GOT3 (cell line): Measurements from ENCODE around the gene GUCY2F.

ENCODE experiments used
- DNase-seq: peaks from one replicate; lab custom pipeline; 2025; ENCODE audit warnings: mixed read lengths; lab: John Stamatoyannopoulos, UW

Gene GUCY2F

DNA sequence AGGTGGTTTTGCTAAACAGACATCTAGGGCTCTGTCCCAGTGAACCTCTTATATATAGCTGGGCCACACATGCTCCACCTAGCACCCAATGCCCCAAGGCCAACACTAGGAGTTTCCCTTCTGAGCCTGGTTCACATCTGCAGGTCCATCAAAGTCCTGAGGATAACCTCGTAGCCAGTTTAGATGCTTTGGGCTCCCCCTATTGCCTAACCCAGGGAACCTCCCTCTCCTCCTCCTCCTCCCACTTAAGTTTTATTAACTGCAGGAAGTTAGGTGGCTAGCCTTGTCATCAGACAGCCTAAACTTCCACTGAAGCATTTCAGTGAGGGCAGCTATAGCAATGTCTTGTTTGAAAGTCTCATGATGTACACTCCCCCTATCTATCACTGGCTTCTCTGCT, 88.0 kb downstream of the GUCY2F start:
- no peak for DNase-seq

DNA sequence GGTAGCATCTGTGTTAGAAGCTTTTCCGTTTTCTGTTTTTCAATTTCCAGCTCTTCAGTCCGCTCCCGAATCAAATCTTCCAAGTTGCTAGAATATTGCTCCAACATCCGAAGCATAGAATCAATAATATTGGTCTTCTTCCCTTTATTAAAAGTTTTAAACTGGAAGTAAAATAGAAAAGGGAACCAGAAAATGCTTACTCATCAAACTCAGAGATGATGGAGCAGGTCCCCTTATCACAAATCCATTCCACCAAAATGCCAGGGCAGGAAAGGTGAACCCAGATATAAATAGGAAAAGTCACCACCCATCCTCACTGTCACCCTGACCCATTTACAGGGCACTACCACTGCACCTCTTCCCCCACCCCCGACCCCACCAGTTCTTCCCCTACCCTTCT, 89.0 kb downstream of the GUCY2F start:
- no peak for DNase-seq

DNA sequence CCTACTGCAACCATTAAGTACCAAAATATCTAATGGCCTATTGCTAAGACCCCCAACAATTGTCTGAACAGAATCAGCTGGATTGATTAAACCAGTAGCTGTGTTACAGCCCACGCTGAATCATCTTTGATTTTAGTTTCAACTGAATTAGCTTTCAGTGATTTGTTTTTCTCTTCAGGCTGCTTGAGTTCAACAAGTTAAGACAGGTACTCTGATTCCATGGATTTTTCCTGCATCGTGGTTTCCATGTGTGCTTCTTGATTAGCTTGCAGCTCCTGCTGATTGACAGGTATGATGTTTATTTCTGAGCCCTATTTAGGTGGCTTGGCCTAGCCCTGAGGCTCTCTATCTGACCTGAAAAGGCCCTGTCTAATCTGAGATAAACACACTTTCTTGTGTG, 91.3 kb downstream of the GUCY2F start:
- DNase-seq: no peak

DNA sequence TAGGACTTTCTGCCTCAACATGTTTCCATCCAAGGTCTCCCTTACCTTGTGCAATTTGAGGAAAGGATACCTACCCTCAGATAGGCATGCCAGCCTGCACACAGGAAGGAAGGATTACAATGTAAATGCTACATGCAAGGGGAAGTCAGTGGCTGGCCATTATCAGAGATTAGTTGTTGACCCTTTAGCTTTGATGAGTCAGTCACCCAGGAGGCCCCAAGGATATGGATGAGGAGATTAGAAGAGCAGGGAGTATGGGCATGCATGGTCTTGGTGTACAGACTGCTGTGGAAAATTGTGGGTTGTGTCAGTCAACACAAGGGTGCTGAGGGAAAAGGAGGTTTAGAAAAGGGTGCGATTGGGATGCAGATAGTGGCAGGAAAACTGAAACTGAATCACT, 92.0 kb downstream of the GUCY2F start:
- no peak for DNase-seq

DNA sequence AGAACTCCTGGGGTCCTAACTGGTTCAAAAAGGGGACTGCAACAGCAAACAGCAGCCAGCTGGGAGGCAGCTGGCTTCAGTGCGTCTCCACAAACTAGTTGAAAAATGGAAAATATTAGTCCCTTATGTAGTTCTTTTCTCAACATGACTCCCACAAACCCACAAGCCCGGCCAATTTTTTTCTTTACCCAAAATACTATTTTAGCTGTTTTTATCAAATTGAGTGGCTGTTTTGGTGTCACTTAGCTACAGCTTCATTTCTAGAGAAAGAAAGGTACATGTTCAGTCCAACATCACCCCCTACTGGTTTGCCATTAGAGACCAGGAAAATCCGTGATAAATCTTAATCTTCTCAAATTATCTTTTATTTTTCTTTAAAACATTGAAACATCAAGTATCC, 97.2 kb downstream of the GUCY2F start:
- DNase-seq: no peak

DNA sequence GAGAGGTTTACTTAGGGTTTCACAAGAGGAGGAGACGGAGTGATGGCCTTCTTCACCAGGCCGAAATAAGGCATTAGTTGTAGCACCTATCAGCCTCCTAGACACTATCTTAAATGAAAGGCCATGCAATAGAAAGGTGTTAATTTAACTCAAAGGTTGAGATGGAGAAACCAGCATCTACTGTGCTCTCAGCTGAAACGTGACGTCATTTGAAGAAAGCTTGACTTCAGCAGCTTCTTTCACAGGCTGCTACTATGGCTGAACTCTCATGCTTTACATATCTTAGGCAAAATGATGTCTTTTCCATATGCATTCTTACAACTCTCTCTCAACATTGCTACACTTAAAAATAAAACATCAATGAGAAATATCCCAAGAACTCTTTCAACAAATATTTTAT, 99.6 kb downstream of the GUCY2F start:
- DNase-seq: no peak

DNA sequence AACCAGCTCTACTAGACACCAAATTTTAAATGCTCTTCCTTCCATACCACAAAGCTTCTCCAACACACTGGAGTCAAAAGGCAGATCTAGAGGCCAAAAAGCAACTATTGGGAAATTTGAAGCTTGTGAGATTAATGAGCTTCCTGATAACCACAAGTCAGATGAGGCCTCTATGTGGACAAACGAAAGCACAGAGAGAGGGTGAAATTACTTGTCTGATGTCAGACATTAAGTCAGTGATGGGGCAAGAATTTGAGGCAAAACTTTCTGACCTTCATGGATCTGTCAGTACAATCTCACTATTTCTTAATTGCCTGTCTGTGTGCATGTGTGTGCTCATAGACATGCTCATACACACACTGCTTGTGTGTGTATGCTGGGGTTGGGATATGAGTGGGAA, 103.6 kb downstream of the GUCY2F start:
- no peak for DNase-seq

DNA sequence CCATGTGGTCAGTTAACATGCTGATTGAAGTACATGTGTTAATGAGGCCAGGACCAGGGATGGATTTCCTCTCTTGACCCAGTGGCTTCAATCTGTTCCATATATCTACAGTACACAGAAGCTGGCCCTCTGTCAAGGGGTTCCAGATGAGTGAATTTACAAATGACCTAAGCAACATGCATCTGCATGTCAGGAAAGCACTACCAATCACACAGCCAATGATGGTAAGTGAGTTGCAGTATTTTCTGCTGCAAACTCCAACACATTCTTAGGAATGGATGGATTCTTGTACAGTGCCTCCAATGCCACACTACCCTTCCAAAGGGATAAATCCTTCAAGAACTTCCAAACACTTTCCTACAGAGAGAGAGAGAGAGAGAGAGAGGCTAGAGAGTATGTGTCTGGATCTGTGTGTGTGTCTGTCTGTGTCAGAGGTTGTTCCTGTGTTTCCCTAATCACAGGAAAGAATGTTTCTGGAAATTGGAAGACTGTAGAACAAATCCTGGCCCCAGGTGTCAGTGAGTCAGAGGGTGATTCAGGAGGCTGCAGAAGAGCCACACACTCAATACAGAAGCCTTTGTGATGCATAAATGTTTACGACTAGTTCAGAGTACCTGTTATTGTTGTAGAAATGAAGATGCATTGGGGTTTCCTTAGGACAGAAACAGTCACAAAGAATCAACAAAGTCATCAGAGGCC, 107.5 kb downstream of the GUCY2F start:
- DNase-seq: no peak

DNA sequence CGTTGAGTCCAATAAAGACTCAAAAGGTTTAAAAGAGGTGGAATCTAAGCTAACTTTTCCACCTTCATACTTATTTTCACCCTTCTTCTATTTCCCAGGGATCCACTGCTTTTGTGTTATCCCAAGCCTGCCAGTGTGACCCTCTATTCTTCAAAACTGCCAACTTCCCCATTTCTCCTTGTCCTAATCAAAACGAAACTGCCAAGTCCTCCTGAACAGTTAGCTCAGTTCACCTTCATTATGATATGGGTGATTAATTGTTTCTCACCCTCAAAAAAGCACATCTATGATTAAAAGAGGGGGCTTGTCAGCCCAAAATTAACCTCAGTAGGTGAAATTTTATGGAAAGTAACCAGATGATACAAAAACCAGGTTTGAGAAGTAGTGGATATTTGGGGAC, 108.4 kb downstream of the GUCY2F start:
- DNase-seq: no peak

DNA sequence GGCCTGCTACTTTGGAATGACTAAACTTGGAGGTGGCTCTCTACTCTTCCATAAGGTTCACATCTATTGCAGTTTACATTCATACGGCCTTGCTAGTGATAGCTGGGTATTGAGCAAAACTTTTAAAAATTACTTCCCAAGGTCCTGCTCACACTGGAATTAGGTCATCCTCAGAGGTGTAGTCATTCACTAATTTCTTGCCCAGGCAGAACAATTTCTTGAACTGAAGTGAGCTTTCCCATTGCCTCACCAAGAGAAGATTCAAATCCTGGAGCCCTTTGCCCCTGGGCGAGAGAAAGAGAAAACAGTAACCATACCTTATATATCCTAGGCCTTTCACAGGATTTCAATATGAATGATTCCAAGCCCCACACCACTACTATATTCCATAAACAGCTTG, 109.2 kb downstream of the GUCY2F start:
- no peak for DNase-seq

DNA sequence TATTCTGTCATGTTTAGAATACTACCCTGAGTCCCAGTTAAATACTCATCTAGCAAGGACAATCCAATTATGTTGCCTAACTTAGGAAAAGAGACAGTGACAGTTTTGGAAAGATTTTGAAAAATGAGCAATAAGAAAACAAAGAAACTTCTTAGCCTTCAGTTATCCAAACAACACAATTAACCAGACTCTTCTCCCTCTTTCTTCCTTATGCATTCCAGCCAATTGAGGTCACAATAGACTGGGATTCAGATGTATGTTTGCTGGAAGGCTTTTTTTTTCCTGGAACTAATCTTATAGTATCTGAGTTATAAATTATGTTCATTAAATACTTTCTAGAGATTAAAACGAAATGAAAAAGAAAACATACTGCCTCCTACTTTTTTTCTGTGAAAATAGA, 109.6 kb downstream of the GUCY2F start:
- no peak for DNase-seq

DNA sequence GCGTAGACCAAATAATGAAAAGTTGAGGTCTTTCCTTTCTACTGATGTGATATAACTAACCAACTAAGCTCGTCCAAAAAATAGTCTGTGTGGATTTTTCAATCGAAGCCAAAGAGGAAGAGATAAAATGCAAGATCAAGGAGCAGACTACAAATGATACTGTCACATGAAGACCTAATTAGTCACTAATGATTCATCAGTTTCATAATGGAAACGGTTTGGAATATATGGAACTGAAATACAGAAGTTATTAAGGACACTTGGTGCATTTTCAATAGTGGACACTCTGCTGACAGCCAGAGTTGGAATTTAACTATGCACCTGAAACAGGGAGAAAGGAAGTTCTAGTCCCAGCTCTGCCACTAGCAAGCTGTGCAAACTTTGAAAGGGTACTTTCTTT, 119.8 kb downstream of the GUCY2F start:
- DNase-seq: no peak

DNA sequence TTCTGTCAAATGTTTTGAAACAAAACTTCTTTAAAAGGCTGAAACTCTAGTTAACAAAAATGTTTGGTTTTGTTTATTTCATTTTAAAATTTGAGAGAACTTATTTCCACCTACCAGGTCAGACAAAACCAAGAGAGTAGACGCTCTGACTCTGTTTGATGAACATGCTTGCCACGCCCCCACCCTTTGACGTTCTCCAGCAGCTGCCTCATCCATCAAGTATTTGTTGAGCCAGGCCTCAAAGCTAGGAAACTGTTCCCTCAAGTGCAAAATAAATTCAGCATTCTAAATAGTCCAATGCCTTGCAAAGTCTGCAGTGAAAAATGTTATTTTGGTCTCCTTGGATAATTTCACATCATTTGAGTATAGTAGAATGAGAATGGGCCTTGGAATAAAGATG, 121.6 kb downstream of the GUCY2F start:
- no peak for DNase-seq

DNA sequence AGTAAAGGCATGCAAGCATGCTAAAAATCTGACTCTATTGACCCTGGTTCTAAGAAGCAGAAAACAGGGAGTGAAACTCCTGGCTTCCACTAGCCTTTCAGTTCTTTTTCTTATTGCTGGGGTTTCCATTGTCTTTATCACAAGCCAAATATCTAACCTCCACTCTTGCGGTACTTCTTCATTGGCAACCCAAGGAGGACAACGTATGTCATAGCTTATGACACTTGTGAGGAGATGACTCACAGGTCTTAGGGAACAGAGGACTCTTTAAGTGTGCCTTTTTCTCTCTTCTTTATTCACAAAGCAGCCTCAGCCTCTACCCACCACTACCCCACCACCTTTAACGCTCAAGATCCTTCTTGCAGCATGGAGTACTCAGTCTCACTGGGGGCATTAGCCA, 124.2 kb downstream of the GUCY2F start:
- no peak for DNase-seq

DNA sequence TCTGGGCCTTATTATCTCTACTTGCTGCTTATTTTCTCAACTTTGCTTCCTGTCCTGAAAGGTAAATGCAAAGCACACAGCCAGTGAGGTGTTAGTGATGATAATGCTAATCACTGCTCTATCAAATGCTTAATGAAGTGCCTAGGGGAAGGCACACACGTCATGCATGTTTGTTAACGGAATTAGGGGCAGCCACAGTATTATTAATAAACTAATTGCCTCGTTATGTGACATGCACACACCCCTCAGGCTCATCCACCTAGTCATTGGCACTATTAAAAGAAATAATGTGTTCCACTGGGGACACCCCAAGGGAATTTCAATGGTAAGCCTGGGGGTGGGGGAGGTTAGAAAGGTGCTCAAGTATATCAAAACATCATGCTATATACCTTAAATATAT, 125.2 kb downstream of the GUCY2F start:
- DNase-seq: no peak

DNA sequence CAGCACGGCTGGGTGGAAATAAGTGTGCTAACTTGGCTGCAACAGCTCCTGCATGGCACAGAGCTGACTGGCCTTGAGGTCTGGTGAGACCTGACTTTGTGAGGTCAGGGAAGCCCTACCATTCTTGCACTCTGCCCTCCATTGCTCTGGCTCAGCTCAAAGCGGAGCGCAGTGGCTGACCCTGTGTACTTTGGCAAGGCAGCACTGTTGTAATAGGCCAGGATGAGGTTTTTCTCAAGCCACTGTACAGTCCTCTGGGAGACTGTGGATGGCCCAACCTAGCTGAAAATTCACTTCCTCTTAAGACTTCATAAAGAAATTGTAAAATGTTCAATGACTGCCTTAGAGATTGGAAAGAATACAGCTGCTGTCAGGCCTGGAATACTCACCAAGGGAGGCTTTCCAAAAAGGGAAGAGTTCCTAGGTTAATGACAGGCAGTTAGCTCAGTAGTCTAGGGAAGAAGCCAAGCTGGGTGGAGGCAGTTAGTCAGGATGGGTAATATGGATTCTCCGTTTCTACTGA, 129.8 kb downstream of the GUCY2F start:
- DNase-seq: no peak

DNA sequence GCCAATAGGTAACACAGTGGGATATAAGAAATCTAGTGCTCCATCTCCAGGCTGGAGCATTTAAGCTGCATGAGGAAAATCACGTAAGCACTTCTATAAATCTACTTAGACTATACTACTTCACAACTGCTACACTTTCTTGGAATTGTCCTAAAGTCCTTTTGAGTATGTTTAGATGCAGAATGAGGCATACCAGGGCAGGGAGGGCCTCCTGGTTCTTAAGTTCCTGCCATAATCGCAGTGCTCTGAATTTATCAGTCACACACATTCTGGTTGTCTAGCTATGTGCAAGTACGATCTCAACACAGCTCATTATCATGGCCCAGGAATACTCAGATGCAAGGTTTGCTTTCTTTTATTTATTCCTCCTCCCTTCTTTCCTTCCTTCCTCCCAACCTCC, 130.3 kb downstream of the GUCY2F start:
- no peak for DNase-seq

DNA sequence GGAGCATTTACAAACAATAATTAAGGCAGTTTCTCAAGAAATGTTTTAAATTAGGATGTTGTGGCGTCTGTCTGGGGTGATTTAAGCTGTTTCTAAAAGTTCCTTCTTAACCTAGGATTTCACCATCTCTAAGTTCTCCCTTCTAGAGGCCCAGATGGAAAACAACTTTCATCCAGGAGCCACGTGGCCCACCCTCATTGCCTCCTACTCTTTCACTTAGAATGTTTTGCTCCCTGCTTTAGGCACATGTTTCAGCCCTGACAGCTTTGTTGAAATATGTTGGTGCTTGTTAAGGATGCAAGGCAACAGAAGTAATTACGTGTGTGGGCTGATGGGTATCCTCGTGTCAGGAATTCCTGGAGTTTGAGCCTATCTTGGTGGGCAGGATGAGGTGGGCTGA, 131.3 kb downstream of the GUCY2F start:
- DNase-seq: no peak

DNA sequence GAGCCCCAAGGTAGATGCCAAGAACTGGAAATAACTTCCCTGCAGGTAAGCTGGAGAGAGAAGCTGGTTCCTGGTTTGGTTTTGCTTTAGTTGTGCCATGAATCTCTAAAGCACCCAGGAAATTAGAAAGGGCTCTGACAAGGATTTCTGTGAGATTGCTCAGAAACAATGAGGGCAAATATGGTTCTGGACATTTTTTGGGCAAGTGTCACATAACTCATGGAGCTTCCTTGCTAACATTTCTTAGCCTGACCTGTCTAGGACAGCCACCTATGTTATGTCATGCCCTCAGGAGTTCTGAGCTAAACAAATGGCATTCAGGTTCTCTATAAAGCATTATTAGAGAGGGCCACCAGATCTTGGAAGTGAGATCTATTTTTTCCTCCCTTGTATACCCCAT, 131.8 kb downstream of the GUCY2F start:
- DNase-seq: no peak

DNA sequence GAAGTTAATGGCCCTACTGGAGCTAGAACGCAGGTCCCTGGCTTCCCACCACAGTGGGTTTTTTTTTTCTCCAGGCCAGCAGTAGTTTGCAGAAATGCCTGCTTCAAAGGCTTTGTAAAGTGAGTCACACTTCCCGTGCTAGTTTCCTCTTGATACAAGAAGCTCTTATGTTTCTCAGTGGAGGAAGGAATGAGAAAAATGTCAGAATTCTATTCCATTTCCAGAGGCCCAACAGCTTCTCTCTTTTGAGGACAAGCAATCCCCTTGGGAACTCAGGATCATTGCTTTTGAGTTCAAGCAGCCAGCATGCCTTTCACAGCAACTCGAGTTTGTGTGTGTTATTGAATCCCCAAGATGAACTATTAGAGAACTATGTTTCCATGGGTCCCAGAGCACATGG, 134.3 kb downstream of the GUCY2F start:
- no peak for DNase-seq

DNA sequence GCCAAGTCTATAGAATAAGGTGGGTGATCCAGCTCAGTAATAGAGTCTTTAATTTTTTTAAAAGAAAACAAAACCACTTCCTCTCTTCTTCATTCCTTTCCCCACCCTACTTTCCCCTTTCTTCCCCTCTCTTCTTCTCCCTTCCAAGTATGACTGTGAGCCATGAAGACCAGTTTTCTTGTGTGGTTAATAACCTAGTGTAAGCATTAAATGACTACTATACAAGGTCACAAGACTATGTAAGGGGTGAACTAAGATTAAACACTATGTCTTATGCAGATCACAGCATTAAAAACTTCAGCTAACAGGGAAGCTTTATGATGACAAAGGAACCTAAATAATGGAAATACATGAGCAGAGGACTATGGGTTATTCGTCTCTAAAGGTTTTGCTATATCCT, 135.4 kb downstream of the GUCY2F start:
- DNase-seq: no peak

DNA sequence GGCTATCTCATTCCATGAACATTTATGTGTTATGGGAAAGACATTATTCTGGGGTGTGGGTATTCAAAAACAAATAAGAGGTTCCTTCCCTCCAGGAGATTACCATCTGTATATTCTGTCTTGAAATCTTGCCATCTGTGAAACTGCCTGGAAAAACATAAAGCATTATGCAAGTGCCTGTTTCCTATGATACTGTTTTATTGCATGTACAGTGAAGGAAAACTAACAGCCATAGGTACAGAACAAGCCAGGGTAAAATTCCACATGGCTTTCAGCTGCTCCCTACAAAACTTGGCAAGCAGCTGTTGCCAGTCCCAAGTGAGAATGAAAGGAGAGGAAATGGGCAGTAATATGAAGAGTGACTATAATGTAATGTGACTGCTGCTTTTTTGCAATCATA, 136.0 kb downstream of the GUCY2F start:
- no peak for DNase-seq

DNA sequence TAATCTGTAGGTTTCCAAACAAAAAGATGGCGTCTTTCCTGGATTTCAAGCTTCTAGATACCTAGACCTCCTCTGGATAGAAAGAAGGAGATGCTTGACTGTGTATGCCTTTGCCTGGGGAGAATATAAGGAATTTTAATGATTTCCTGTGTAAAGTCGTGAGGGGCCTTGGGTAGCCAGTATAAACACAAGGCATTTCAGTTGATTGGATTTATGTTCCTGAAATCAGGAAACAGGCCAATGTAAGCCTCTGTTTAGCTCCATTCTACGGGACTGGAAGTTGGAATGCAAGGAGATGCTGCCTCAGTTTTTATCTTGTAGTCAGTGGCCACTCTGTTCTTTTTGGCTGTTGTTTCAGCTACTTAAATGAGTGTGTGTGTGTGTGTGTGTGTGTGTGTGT, 137.2 kb downstream of the GUCY2F start:
- DNase-seq: no peak

DNA sequence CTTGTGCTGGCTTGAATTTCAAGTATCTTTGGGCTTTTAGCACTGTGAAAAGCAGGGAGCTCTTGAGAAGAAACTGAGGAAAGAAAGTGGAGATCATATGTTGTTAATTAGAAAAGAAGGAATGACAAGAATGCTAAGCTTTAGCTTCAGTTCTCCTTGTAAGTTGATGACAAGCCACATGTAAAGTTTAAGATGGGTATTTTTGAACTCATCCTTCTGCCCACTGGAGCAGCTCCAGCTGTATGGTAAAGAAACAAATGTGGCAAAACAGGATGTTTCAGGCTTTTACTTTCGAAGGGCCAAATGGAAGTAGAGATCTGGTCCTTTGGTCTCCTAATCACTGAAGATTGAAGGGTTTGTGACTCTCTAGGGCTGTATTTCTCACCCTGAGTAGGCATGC, 137.8 kb downstream of the GUCY2F start:
- no peak for DNase-seq

DNA sequence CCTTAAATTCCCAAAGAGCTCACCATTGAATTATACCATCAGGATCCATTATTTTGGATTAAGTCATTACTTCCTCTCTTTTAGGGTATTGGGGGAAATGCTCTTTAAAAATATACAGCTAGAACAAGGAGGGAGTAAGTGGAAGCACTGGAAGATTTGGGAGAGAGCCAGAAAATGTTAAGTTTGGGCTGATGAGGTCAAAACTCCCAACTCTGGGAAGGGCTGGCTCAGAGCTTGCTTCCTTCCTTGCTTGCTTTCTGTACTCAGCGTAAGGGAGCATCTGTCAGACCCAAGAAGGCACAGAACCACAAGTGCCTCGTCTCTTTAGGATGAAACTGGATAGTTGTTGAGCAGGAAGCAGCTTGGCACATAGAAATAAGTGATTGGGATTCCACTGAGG, 138.2 kb downstream of the GUCY2F start:
- no peak for DNase-seq
